HG03108 (cell line): ENCODE data around the gene ZNF444.
"Not testable (repeated sequence)": the region's sequence is repeated elsewhere in the genome, so short reads cannot be mapped to it uniquely, and the experiment has no call there.

Source experiments
- ATAC-seq: cut with Tn5 transposase; IDR thresholded peaks from one replicate; pipeline ENCODE4 v1.9.1; 2021; ENCODE audit warnings: moderate library complexity; ENCODE audit not compliant: unreplicated experiment

The ZNF444 gene

GRCh38 chr19:56175861-56176307 is 34.8 kb downstream of the ZNF444 start, which contains the start of gene GALP:
Gene GALP, plus strand, starts transcription at chr19:56176008. Its CDS starts 1,101 bp downstream, at chr19:56177109.
- ATAC-seq = not testable (repeated sequence)

GRCh38 chr19:56176310-56176709 is 35.2 kb downstream of the ZNF444 start:
- not testable (repeated sequence) for ATAC-seq

GRCh38 chr19:56176881-56177280 is 35.8 kb downstream of the ZNF444 start:
- no peak for ATAC-seq

GRCh38 chr19:56177564-56178243 is 36.6 kb downstream of the ZNF444 start:
- no peak for ATAC-seq

- no peak for ATAC-seq
These were observed 48.7 kb downstream of the ZNF444 start for GRCh38 chr19:56189785-56190184.

GRCh38 chr19:56191115-56191514 is 50.0 kb downstream of the ZNF444 start:
- no peak for ATAC-seq

- no peak for ATAC-seq
These were observed 50.6 kb downstream of the ZNF444 start for GRCh38 chr19:56191711-56192110.

GRCh38 chr19:56193981-56194640 is 53.0 kb downstream of the ZNF444 start:
- no peak for ATAC-seq

- not testable (repeated sequence) for ATAC-seq
These were observed 56.6 kb downstream of the ZNF444 start, which contains the start of gene ZSCAN5B for GRCh38 chr19:56197646-56198045. Gene ZSCAN5B, minus strand, starts transcription at chr19:56197783. Its CDS starts 4,731 bp downstream, at chr19:56193052.

GRCh38 chr19:56199687-56200086 is 58.6 kb downstream of the ZNF444 start:
- no peak for ATAC-seq

- ATAC-seq = no peak
These were observed 60.9 kb downstream of the ZNF444 start, which contains the start of gene ZSCAN5C for GRCh38 chr19:56201973-56202372. Gene ZSCAN5C, plus strand, starts transcription at chr19:56202273. Its CDS starts 3,641 bp downstream, at chr19:56205914.

- ATAC-seq = not testable (repeated sequence)
These were observed 66.5 kb downstream of the ZNF444 start for GRCh38 chr19:56207581-56207980.

- no peak for ATAC-seq
These were observed 68.0 kb downstream of the ZNF444 start for GRCh38 chr19:56209091-56209490.

GRCh38 chr19:56210036-56210435 is 68.9 kb downstream of the ZNF444 start:
- ATAC-seq = not testable (repeated sequence)
